Gastrocnemius medialis (tissue), 4 donors: Measurements from ENCODE around the gene ATP6V1B1.

ENCODE experiments used
- CTCF ChIP-seq, 5 experiments: fragments of 450-650 bp in 3 of 5; fragments of 200-600 bp in 2 of 5; sonication (generic) in 2 of 5; IDR thresholded peaks in 4 of 5; conservative IDR thresholded peaks in 1 of 5; 1 replicate in 4 of 5; 2 replicates in 1 of 5; pipeline ENCODE4 v1.5.1; 2016 to 2019; ENCODE audit warnings: antibody characterized with exemption in 5 of 5, mild to moderate bottlenecking in 3 of 5, moderate library complexity in 3 of 5
- POLR2A ChIP-seq, 2 donors: fragments of 450-650 bp; IDR thresholded peaks; one replicate each; pipeline ENCODE4 v1.6.1; 2017; ENCODE audit warnings: antibody characterized with exemption in 2 of 2, mild to moderate bottlenecking in 2 of 2, moderate library complexity in 2 of 2

GRCh38 chr2:71004857-71005256, 69.2 kb downstream of the ATP6V1B1 start:
- TF ChIP-seq CTCF (IDR thresholded peaks at IDR 0.05 in 4 of 5, conservative IDR thresholded peaks at IDR 0.05 in 1 of 5) (no peak), POLR2A (IDR thresholded peaks at IDR 0.05) (no peak)
